LNCaP clone FGC (cell line): ENCODE measurements around the gene ARSB.
"Not testable (repeated sequence)": the region's sequence is repeated elsewhere in the genome, so short reads cannot be mapped to it uniquely, and the experiment has no call there.

ENCODE experiments used
- DNase-seq: peaks from one replicate; pipeline ENCODE4 v3.0.0-alpha.2; 2011; ENCODE audit warnings: low read depth
- H3K4me3 ChIP-seq: 2 replicates; pipeline ENCODE4 v1.5.1; 2011; ENCODE audit warnings: mild to moderate bottlenecking, low read depth, low read length, control low read depth
- TF ChIP-seq, protein P1 (sequence below): IDR thresholded peaks from 2 replicates; pipeline ENCODE4 v1.5.1; 2012; ENCODE audit warnings: mild to moderate bottlenecking; ENCODE audit not compliant: control insufficient read depth, insufficient read depth; ENCODE audit errors: extremely low read depth

The ARSB gene

DNA sequence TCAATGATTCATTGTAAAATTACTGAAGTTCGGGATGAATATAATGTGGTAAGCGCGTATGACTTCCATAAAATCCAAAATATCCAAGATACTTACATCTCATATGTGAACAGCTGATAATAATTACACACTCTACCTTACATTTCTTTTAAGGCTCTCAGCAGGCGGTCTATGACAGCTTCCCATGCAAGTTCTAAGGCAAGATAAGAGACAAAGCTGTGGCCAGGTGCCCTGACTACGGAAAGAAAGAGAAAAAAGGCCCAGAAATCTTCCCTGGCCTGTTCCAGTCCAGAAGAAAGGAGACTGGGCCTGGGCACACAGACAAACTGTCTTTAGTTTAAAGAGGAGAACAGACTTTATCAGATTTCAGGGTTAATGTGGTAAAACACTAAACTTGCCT, 69.1 kb downstream of the ARSB start:
- no peak overlapping the region for H3K4me3 ChIP-seq
- TF ChIP-seq, protein P1, sequence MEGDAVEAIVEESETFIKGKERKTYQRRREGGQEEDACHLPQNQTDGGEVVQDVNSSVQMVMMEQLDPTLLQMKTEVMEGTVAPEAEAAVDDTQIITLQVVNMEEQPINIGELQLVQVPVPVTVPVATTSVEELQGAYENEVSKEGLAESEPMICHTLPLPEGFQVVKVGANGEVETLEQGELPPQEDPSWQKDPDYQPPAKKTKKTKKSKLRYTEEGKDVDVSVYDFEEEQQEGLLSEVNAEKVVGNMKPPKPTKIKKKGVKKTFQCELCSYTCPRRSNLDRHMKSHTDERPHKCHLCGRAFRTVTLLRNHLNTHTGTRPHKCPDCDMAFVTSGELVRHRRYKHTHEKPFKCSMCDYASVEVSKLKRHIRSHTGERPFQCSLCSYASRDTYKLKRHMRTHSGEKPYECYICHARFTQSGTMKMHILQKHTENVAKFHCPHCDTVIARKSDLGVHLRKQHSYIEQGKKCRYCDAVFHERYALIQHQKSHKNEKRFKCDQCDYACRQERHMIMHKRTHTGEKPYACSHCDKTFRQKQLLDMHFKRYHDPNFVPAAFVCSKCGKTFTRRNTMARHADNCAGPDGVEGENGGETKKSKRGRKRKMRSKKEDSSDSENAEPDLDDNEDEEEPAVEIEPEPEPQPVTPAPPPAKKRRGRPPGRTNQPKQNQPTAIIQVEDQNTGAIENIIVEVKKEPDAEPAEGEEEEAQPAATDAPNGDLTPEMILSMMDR, result no peak
- no peak for DNase-seq

DNA sequence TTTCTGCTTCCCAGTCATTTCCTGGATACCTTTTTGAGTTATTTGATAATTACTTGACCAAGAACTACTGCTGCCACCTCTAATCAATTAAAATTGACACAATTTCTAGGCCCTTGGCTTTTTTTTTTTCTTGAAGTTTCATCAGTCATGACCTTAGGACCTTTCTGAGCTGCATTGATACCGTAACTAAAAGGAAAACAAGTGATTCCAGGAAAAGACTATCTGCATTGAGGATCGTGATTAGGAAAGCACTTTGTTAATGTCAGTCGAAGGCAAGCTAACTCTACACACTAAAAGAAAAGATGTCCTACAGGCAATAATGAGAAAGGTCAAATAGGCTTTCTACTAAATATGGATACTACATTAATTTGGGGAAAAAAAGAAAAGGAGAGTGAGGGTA, 69.9 kb downstream of the ARSB start:
- TF ChIP-seq, protein P1, result no peak
- DNase-seq, result no peak
- no peak overlapping the region for H3K4me3 ChIP-seq

DNA sequence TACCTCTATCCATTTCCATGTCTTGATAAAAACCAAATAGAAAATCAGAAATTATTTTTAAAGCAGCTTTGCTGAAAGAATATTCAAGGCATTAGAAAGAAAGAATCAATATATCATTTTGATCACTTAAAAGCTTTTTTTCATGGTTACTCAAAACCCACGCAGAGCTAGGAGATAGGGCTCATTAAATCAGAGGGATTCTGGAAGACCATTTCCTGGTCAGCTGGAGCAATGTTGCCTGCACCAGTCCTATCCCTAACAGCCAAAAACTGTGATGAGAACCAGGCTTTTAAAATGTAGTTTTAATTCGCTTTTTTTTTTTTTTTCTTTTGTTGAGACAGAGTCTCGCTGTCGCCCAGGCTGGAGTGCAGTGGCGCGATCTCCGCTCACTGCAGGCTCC, 72.3 kb downstream of the ARSB start:
- TF ChIP-seq, protein P1, result no peak
- no peak for DNase-seq
- no peak overlapping the region for H3K4me3 ChIP-seq

DNA sequence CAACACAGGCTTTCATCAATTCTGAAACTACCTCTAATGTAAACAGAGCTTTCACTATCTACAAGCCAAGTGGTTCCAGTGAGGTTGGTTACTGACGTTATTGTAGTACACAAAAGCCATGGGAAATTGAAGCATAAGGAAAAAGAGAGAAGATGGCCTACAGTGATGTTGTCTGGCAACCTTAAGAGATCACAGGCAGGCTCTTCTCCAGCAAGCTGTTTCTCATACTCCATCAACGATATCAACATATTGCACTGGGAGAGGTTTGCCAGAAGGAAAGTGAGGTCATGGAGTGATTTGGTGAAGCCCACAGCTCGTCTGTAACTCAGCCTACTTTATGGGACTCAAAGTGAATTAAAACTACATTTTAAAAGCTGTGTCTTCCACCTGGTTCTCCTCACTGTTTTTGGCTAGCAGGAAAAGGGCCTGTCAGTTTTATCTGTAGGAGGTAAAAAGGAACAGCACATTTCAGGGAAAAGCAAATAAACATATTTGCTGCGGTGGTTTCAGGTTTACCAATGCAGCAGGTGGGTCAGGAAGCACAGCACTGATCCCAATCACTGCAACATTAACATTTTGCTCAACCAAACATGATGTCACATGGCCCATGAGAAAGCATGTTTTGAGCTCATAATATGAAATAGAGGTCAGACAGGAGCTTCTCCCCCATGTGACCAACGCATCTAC, 72.9 kb downstream of the ARSB start:
- no peak overlapping the region for H3K4me3 ChIP-seq
- DNase-seq, result no peak
- TF ChIP-seq, protein P1, result no peak

DNA sequence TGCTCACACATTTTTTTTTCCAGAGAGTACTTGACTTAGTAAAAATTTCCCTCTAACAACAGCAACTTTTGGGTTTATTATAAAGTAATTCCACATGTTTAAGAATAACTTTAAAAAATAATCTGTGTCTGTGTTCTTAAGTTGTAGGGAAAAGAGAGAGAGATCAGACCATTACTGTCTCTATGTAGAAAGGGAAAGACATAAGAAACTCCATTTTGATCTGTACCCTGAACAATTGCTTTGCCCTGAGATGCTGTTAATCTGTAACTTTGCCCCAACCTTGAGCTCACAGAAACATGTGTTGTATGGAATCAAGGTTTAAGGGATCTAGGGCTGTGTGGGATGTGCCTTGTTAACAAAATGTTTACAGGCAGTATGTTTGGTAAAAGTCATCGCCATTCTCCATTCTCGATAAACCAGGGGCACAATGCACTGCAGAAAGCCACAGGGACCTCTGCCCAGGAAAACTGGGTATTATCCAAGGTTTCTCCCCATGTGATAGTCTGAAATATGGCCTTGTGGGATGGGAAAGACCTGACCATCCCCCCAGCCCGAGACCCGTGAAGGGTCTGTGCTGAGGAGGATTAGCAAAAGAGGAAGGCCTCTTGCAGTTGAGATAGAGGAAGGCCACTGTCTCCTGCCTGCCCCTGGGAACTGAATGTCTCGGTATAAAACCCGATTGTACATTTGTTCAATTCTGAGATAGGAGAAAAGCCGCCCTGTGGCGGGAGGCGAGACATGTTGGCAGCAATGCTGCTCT, 75.7 kb downstream of the ARSB start:
- not testable (repeated sequence) for DNase-seq, H3K4me3 ChIP-seq

DNA sequence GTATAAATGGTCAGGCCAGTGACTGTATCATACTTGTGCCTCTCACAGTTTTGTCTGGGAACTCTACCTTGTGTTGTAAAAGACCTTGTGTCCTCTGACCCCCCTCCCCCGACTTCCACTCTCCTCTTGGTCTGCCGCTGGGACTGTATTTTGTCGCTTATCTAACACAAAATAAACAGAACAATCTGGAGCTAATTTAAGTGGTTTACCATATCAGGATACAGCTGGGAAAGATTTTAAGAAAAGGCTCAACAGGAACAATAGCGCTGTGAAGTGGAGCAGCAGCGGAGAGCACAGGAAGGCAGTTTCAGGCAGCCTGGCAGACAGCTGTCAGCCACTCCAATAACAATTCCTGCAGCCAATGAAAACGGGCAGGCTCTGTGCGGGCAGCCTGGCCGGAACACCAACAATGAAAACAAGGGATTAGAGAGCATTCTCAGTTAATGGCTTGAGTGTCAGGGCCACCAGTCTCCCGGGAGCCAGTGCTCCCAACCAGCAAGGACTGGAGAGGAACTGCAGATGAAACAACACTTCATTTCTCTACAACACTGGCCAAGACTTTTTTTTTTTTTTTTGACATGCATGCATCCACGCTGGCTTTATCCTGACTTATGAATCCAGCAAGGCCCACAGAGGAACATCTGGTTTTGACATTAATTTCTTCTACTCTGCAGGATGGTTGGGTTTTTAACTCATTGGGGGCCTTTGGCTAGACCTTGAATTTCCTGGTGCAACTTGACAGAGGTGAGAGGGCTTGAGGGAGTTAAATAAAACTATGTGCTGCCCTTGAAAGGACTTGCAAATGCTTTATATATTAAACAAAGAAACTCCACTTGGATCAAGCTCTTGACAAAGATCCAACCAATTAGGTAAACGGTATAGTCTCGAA, 76.7 kb downstream of the ARSB start:
- TF ChIP-seq, protein P1, result no peak
- no peak for DNase-seq
- H3K4me3 ChIP-seq, result no peak overlapping the region
